ENCODE data around the gene CYSRT1.

- TF ChIP-seq EZH2 (IDR thresholded peaks at IDR 0.05; ENCODE audit: insufficient read depth, poor library complexity, severe bottlenecking) (no peak), EZH2phosphoT487 (IDR thresholded peaks at IDR 0.05; ENCODE audit: insufficient read depth, low read depth) (no peak)
These were observed 44.3 kb downstream of the CYSRT1 start for GRCh38 chr9:137269231-137269772.

Measured in GM23248 (cell line).